Measurements from ENCODE around the gene NECAB3.
A peak's percentile ranks its signal among the peaks of the same experiment; 100 is the strongest.

NECAB3 gene

DNA sequence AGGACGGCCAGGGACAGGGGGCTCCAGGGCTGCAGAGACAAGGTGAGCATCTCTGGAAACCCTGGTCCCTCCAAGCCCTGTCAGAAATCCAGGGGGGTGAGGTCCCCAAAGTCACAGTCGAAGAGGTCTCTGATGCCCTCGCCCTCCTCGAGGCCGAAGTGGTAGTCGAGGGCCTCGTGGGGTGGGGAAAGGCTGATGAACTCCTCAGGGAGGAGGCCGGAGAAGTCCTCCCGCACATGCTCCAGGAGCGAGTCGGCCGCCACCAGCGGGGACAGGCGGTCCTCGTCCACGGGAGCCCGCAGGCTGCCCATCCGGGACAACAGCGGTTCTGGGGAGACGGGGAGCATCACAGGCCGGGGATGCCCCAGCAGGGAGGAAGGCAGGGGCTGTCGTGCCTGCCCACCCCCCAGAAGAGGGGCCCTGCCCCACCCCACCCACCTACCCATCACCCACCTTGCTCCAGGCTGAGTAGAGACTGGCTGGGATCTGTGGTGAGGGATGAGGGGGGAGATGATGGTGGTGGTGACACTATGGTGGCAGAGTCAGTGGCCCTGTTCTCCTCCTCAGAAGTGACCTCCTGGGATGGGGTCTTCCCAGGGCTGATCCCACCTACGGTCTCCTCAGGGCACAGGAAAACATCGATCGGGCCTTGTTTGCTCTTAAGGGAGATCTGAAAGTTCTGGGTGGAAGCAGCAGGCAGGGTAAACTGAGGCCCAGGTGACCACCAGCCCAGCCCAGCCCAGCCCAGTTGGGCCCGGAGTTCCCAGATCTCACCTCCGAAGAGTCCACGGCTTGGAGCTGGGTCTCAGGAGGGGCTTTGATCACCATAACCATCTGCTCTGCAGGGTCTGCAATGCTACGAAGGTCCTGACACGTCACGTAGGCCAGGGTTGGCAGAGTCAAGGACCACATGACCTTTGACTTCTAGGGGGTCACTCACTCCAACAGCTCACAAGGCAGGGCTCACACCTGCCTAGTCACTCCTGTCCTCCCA is 2.7 kb upstream of the NECAB3 start:
- DNase-seq: no peak

GRCh38 chr20:33676121-33676520 is 1.9 kb upstream of the NECAB3 start:
- DNase-seq: no peak

DNA sequence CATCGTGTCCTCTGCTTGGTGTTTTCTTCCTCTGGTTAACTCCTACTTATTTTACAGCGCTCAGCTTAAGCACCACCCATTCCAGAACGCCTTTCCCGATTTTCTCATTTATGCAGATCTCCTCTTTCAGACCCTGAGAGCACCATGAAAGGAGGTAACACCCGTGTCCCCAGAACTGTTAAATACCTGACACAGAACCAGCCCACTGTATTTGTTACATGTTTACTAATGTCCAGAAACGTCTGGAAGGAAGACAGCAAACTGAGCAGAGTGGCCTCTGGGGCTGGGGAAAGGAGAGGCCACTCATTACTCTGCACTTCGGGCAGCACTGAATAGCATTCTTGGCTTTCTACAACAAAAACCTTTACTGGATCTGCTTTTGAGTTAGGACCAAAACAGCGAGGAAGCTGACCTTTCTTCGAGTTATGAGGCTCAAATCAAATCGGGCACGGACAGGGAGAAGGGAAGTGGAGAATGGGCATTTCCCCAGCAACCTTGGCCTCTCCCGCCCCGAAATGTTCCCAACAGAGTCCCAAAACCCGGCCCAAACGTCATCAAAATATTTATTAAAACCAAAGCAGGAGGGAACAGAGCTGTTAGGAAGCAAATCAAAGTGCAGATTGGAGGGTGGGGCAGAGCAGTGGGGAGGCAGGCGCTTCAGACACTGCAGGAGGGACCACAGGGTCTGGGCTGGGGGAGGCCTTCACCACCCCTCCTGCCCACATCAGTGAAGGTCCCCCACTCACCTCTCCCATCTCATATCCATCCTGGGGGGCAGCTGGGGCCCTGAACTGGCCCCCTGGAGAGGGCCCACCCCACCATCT is 1.1 kb upstream of the NECAB3 start:
- DNase-seq: no peak

GRCh38 chr20:33673410-33674293 is 576 bp downstream of the NECAB3 start:
- no peak for DNase-seq

GRCh38 chr20:33673114-33673409 is 1.2 kb downstream of the NECAB3 start:
- DNase-seq: no peak

GRCh38 chr20:33672426-33673113 is 1.7 kb downstream of the NECAB3 start:
- no peak for DNase-seq

DNA sequence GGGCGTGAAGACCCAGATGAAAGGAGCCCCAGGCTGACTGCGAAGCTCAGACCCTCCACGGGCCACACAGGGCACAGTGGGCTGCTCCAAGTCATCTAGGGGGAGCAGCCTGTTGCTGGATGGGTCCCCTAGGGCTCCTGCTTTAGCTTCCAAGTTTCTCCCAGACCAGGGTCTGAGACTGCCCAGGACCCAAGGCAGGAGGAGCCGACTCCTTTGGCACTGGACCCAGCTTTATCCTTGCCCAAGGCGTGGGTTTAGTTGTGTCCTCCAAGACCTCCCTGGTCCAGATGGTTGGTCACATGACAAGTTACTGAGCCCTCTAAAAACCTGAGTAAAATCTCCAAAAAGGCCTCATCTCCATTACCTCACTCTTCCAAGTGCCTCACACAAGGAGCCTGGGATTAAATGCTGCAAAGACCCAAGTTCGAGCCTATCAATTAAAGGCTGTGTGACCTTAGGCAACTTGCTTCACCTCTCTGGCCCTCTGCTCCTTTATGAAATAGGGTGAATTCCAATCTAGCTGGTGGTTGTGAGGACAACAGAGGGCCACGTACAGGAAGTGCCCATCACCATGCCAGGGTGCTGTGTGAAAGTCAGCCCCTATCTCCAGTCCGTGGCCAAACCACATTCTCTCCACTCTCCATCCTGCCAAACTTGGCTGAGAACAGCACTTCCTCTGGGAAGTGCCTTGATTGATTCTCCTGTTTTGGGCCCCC is 2.5 kb downstream of the NECAB3 start:
- no peak for DNase-seq

GRCh38 chr20:33670715-33671499 is 3.3 kb downstream of the NECAB3 start:
- DNase-seq: no peak

- DNase-seq: no peak
These were observed 4.2 kb downstream of the NECAB3 start for GRCh38 chr20:33669873-33670640.

DNA sequence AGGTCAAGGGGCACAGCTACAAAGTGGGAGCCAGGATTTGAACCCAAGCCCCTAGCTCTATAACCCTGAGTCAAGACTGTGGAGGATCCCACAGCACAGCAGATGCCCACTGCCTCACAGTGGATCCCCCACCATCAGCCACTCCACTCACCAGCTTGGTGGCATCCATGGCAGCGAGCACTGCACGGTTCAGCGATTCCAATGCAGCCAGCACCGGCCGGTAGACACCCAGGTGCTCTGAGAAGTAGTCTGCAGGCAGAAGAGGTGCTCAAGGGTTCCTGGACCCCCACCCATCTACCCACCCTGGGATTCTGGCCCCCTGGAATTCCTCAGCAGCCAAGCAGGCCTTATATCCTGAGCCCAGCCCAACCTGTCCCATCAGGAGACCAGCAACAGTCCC is 5.0 kb downstream of the NECAB3 start:
- no peak for DNase-seq

DNA sequence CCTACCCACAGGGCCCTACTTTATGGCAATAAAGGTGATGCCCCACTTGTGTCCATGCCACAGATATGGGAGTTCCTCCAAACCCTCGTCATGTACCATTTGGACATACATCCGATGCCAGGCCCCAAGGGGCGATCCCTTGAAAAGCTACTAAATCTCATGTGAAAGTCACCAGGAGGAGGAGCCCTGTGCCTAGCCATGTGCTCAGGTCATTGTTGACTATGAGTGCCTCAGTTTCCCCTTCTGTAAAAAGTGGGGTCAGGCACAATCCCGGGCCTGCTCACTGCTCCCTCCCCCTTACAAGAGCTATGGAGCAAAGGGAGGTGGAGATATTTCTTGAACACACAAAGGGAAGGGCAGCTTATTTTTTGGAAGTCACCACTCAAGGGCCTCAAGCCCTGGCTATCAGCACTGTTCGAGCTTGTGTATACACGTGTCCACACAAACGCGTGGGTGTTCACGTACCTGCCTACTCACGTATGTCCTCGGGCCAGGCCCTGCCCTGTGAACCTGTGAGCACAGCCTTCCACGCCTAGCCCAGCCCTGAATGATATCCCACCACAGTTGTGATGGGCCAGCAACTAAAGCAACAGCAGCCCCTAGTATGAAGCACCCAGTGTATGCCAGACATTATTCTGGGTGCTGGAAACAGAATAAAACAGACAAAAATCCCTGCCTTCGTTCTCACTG is 5.6 kb downstream of the NECAB3 start:
- no peak for DNase-seq

GRCh38 chr20:33667676-33668465 is 6.4 kb downstream of the NECAB3 start:
- peak; percentile 65 for DNase-seq

DNA sequence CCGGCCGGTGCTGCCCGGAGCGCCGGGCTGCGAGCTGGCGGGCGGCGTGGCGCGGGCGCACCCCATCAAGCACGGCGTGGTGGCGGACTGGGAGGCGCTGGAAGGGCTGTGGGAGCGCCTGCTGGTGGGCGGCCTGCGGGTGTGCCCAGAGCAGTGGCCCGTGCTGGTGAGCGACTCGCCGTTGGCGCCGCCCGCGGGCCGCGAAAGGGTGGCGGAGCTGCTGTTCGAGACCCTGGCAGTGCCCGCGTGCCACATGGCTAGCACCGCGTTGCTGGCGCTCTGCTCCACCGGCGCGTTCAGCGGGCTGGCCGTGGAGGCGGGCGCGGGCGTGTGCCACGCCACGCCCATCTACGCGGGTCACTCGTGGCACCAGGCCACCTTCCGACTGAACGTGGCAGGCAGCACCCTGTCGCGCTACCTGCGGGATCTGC is 7.0 kb downstream of the NECAB3 start:
- DNase-seq: no peak

- DNase-seq: peak; percentile 96
These were observed 7.7 kb downstream of the NECAB3 start, which contains the start of gene ACTL10 for GRCh38 chr20:33666293-33667244. Gene ACTL10 (plus strand): TSS chr20:33666943. CDS start chr20:33667498, 555 bp downstream.

DNA sequence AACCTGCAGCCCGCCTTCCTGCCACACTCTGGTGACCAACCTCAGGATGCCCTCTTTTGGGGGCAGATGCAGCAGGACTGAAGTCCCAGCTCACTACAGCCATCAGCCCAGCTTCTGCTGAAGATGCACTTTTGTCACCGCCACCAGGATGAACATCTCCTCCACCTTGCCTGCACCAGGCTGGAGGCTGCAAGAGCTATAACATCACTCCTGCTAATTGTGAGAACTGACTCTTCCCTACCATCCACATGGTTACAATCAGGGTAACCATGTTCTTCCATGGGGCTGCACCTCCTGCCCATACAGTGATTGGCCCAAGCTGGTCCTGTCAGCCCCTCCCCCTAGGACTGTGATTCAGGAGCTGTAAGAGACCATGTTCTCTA is 9.5 kb downstream of the NECAB3 start:
- DNase-seq: no peak

DNA sequence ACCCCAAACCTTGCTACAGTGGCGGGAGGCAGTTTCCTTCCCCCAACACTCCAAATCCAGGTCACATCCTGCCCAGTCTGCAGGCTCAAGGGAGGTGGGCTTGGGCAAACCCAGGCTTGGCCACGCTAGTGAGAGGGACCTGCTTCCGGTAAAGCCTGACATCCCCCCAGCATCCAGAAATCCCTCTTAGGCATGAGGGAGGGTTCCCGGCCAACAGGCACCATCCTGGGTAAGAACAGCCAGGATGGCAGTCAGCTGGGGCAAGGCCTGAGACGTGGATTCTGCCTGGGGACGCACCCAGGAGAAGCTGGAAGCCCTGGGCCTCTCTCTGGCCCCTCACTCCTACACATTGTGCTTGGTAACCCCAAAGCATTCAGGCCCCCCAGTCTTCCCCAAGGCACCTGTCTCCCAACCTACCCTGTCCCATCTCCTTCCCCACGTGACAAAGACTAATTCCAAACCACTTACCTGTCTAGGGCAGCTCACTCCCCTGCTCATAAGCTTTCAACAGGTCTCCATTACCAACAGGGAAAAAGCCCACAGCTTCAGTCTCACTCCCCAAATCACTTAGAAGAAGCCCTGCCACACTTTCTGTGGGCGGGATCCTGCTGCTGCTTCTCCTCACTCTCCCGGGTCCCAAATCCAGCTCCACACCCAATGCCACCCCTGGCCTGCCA is 10.0 kb downstream of the NECAB3 start:
- DNase-seq: no peak

Measured in amniotic stem cell (primary cell).